GM18951 (cell line): ENCODE measurements around the gene CDH1.

Experiments used
- POLR2A ChIP-seq: IDR thresholded peaks from 4 replicates; pipeline ENCODE4 v1.6.1; 2011; ENCODE audit warnings: mild to moderate bottlenecking; ENCODE audit not compliant: insufficient read length, insufficient read depth; ENCODE audit errors: extremely low read depth
- in situ Hi-C: fragments of 300-500 bp; cut with MboI; formaldehyde crosslinking; loops from one replicate; pipeline ENCODE4 v1.12.0; 2022; ENCODE audit warnings: low sequenced_read_pairs, mixed read lengths, inconsistent platforms; ENCODE audit not compliant: unreplicated experiment

CDH1 gene

GRCh38 chr16:68717684-68718083 is 19.4 kb upstream of the CDH1 start:
- no peak for TF ChIP-seq POLR2A
- in situ Hi-C loops, result no loop called here

DNA sequence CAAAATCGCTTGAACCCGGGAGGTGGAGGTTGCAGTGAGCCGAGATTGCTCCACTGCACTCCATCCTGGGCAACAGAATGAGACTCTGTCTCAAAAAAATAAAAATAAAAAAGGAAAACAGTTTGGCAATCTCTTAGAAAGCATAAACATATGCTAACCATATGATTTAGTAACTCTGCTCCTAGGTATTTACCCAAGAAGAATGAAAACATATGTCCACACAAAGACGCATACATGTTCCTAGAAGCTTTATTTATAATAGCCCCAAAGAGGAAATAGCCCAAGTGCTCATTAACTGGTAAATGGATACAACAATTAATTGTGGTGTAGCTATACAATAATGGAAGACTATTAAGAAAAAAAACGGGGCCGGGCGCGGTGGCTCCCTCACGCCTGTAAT is 18.5 kb upstream of the CDH1 start:
- no peak for TF ChIP-seq POLR2A
- in situ Hi-C loops, result no loop called here

GRCh38 chr16:68719993-68720489 is 17.1 kb upstream of the CDH1 start:
- in situ Hi-C loops, result loop anchor here (5.0 kb wide), 1 partner anchor 67 kb away; no protein-coding TSS in a partner anchor
- TF ChIP-seq POLR2A, result no peak

GRCh38 chr16:68722119-68723024 is 14.7 kb upstream of the CDH1 start:
- no peak for TF ChIP-seq POLR2A
- in situ Hi-C loops, result loop anchor here (5.0 kb wide), 1 partner anchor 65 kb away; no protein-coding TSS in a partner anchor

DNA sequence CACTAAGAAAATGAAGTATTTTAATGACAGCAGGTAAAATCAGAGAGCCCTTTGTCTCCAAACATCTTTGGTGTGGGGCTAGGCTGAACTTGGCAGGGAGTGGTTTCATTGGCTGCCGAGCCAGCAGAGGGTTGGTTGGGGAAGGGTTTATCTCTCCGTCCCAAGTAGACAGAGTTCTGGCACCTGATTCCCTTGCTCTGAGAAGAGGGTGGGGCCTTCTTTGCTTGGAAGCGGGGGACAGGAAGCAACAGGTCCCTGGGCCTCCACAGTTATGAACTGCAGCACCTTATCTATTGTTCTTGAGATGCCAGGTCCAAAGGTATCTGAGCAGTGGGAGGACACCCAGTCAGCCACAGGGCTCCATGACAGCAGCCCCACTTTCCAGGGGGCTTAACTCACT is 12.3 kb upstream of the CDH1 start:
- no peak for TF ChIP-seq POLR2A
- in situ Hi-C loops, result loop anchor here (5.0 kb wide), 1 partner anchor 63 kb away; no protein-coding TSS in a partner anchor

DNA sequence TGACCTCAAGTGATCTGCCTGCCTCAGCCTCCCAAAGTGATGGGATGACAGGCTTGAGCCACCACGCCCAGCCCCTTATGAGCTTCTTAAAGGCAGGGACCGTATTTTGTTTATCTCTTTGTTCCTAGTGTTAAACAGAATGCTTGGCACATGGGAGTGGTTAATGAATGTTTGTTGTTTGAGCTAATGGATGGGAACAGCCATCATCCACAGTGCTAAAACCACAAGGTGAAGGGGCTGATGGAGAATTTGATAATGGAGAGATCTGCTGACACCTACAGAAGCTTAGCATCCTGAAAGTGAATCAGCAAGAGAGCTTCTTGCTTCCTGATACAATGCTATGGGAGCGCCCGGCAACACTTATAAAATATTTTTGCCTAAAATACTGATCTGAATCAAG is 8.6 kb upstream of the CDH1 start:
- in situ Hi-C loops, result no loop called here
- TF ChIP-seq POLR2A, result no peak

DNA sequence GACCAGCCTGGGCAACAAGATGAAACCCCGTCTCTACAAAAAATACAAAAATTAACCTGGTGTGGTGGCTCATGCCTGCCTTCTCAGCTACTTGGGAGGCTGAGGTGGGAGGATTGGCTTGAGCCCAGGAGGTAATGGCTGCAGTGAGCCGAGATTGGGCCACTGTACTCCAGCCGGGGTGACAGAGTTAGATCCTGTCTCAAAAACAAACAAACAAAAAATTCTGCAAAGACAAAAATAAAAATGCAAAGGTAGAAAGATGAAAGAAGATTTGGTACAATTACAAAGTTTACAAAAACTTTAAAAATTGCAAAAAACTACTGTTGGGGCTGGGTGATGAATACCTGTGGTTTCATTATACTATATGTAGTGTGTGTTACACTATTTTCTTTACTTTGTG is 5.5 kb upstream of the CDH1 start:
- in situ Hi-C loops, result no loop called here
- TF ChIP-seq POLR2A, result no peak

DNA sequence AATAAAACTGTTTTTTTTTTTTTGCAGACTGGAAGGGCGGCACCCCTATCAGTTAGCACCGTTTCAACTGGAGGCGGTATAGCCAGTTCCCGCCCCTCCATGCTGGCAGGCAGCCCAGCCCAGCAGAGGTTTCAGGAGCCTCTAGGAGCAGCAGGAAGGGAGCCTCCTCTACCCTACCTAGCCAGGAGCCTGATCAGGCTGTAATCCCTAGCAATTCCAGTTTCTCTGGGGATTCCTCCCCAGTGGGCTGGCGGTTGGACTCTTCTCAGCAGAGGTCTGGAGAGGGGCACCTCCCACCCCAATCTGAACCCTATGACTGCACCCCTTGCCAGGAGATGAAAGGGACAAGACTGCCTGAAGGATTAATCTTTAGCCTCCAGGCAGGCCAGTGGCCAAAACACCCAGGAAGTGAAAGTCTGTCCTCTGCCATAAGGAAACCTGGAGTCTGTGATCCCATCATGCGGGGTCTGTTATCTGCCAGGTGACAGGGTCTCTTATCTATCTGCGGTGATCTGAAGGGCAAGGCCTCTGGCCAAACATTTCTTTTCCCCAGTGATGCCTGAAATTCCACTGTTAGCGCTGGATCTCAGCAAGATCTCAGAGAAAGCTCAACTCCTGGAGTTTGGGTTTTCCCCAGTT is 4.9 kb upstream of the CDH1 start:
- in situ Hi-C loops, result no loop called here
- TF ChIP-seq POLR2A, result no peak

DNA sequence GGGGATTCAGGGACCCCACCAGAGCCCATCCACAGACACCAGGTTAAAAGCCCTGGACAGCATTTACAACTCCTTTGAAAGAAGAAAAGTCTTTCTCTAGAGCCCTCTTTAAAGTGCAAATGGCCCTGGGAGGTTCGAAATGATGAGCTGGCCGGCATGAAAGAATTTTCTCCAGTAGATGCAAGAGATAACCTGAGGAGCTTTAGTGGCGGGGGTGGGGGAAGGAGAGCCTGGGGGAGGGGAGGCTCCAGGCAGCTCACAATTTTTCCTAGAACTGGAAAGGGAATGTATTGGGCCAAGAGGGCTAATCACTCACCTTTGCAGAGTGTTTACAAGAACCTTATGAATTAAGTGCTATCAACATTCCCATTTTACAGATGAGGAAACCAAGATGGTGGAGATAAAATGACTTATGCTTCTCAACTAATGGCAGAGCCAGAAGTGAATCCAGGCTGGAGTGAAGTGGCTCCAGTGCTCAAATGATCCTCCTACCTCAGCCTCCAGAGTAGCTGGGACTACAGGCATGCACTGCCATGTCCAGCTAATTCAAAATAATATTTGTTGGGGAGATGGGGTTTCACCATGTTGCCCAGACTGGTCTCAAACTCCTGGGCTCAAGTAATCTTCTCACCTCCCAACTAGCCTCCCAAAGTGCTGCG is 4.2 kb upstream of the CDH1 start:
- in situ Hi-C loops, result no loop called here
- TF ChIP-seq POLR2A, result no peak

GRCh38 chr16:68733570-68733969 is 3.5 kb upstream of the CDH1 start:
- TF ChIP-seq POLR2A, result no peak
- in situ Hi-C loops, result no loop called here

DNA sequence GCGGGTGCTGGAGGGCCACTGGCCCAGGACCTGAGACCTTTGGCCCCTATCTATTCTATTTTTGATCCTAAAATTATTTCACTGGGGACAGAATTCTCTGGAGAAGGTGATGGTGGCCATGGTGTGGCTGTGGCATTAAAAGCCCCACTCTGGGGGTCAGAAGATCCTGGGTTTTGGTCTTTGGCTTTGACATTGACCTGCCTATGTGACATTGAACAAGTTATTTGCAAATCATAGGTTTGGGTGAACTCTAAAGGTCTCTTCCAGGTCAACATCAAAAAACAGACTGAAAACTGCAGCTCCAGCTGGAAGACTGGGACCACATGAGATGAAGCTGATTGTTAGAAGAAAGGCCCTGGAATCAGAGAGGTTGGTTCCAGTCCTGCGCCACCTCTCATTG is 2.3 kb upstream of the CDH1 start:
- no peak for TF ChIP-seq POLR2A
- in situ Hi-C loops, result no loop called here

DNA sequence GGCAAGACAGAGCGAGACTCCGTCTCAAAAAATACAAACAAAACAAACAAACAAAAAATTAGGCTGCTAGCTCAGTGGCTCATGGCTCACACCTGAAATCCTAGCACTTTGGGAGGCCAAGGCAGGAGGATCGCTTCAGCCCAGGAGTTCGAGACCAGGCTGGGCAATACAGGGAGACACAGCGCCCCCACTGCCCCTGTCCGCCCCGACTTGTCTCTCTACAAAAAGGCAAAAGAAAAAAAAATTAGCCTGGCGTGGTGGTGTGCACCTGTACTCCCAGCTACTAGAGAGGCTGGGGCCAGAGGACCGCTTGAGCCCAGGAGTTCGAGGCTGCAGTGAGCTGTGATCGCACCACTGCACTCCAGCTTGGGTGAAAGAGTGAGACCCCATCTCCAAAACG is 531 bp upstream of the CDH1 start:
- in situ Hi-C loops, result no loop called here
- no peak for TF ChIP-seq POLR2A
